A549 treated with dexamethasone at 1 μM for 4 hours (cell line): ENCODE results near the gene ARG2. TPM values are rescaled to one million over a fixed set of nuclear protein-coding genes. Genes with fewer than 3 reads are reported as not detected.

Experiments used
- total RNA-seq: library from RNA; stranded (reverse); fragments of 200-300 nt; extraction: Qiagen RNA extraction; gene quantifications from 5 replicates; pipeline ENCODE4 v1.2.3, GENCODE V29; 2022

Gene ARG2
- 1.4 to 2.3 TPM (median 1.8 TPM) in 5 replicates for total RNA-seq

GRCh38 chr14:67619446-67620216, at the start of gene ARG2:
TSS of gene ARG2 (plus strand) at chr14:67619920. CDS start at chr14:67619978, 58 bp downstream.

DNA sequence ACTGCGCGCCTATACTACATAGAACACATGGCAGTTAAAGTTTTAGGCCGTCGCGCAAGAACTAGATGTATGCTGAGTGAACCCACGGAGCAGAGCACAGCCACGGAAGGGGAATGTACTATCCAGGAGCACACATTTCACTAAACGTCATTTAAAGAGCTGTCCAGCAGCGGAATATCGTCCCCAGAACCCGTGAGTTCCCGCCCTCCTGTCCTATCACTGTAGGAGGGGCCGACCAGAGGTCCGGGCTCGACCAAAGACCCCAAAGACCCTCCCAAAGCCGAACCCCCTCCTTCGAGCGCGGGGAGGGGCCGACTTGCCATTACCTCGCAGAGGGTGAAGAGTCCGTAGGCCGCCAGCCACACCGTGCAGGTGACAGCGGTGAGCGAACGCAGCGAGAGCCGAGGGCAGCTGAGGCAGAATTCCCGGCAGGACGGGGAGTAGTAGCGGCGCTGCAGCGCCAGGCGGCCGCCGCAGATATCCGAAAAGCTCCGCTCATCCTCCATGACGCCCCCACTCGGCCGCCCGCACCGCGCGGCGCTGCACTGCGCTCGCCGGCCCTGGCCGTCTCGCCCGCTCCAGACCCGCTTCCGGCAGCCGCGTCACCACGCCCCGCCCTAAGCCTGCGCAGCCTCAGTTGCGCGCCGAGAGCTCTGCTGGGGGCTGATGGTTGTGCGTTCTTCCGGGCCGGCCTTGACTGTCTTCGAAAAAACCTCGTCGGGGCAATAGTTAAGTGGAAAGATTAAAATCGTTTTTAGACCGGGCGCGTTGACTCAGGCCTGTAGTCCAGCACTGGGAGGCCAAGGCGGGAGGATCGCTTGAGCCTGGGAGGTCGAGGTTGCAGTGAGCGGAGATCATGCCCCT, 19.8 kb upstream of the ARG2 start, which contains the start of gene PIGH:
PIGH (minus strand) TSS at position 571 of the 864 bp plus-strand sequence; CDS start at position 506, 65 bp downstream.

DNA sequence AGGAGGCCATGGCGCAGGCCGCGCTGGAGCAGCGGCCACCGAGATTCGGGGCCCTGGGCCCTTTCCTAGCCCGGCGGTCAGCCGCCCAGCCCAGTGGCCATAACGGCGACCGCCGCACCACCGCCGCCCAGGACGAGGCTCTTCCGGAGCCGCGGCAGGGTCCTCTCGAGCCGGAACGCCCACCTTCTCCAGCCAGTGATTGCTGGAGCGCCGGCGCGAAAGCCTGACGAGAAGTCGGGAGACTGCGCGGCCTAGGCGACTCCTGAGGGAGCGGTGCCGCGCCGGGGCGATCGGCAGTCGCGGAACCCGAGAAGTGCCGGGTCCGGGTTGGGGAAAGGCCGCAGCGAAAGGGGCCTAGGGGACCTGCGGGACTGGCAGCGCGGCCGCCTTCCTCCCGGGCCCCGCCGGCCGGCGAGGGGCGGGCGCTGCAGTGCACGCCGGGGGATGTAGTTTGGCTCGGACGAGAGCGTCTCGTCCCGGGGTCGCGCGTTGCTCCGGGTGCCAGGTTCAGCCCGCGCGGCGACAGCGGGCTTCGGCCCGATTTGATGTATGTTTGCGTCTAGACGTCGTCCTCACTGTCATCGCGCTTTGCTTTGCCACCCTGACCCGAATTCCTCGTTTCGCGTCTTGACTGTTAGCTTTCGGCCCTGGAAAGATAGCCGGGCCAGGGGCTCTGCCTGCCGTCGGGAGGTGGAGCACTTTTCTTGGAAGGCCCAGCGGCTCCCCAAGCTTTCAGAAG, 54.9 kb downstream of the ARG2 start, which contains the start of gene VTI1B:
VTI1B (minus strand) TSS at position 153 of the 739 bp plus-strand sequence; CDS start at position 10, 143 bp downstream.

DNA sequence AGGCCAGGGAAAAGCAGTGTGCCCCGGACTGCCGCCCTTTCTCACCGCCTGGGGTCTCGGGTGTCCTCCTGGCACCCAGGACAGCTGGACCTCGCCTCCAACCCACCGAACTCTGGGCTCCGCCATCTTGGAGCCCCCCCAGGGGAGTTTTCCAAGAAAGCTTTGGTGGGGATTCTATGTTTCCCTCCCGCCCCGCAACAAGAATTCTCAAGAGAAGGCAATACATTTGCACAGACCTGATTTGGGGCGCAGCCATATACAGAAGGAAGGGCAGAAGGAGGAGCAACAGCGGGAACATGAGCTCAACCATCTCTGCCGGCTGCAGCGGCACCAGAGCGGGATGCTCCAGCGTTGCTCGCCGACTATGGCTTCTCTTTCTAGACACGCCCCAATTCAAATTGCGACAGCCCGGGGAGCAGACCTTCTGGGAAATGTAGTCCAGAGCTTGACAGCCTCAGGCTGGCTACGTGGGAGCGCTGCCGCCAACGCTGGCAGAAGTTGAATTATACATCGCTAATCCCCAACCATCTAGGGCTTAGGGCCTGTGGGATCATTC, 75.8 kb downstream of the ARG2 start, which contains the start of gene RDH11:
RDH11 (minus strand) TSS at position 371 of the 556 bp plus-strand sequence; CDS start at position 310, 61 bp downstream.

Other genes with a start within 250 kb of the ARG2 start
- 15.0 to 25.3 TPM (median 16.8 TPM) in 5 replicates for gene PLEK2, start 207.8 kb upstream of the ARG2 start, total RNA-seq
- 0.13 to 0.24 TPM (median 0.21 TPM) in 5 replicates for gene TMEM229B, start 131.2 kb upstream of the ARG2 start, total RNA-seq
- 1.7 to 4.0 TPM (median 2.7 TPM) in 5 replicates for gene PLEKHH1, start 86.6 kb upstream of the ARG2 start, total RNA-seq
- 14.8 to 19.4 TPM (median 17.3 TPM) in 5 replicates for gene PIGH, start 19.7 kb upstream of the ARG2 start, total RNA-seq
- 79.6 to 91.3 TPM (median 83.4 TPM) in 5 replicates for gene VTI1B, start 54.7 kb downstream of the ARG2 start, total RNA-seq
- gene RDH11, start 75.8 kb downstream of the ARG2 start, total RNA-seq, result 50.2 to 55.1 TPM (median 52.9 TPM) in 5 replicates
- gene RDH12, start 82.0 kb downstream of the ARG2 start, total RNA-seq, result 0.08 to 0.11 TPM in 2 of 5 replicates, not detected in the others
- gene ZFYVE26, start 196.7 kb downstream of the ARG2 start, total RNA-seq, result 4.4 to 6.7 TPM (median 6.0 TPM) in 5 replicates
- gene RAD51B, start 199.9 kb downstream of the ARG2 start, total RNA-seq, result 4.1 to 4.8 TPM (median 4.4 TPM) in 5 replicates